HepG2 (cell line): ENCODE data around the gene CKB.

Experiments
- KIAA2018 ChIP-seq: sonication (generic); formaldehyde crosslinking; IDR thresholded peaks from 2 replicates; pipeline ENCODE4 v1.5.0; 2020; ENCODE audit warnings: mild to moderate bottlenecking, missing genetic modification reagents, borderline replicate concordance
- TOE1 ChIP-seq: sonication (generic); formaldehyde crosslinking; IDR thresholded peaks from 2 replicates; pipeline ENCODE4 v1.4.0; 2020; ENCODE audit warnings: mild to moderate bottlenecking, missing genetic modification reagents
- TF ChIP-seq, protein P1 (sequence below): sonication (generic); formaldehyde crosslinking; IDR thresholded peaks from 2 replicates; pipeline ENCODE4 v1.4.0; 2020; ENCODE audit warnings: missing genetic modification reagents

GRCh38 chr14:103529383-103530365, 7.0 kb upstream of the CKB start:
- TF ChIP-seq TOE1 (no peak), KIAA2018 (CRISPR knock-in tag) (no peak)
- TF ChIP-seq, protein P1, sequence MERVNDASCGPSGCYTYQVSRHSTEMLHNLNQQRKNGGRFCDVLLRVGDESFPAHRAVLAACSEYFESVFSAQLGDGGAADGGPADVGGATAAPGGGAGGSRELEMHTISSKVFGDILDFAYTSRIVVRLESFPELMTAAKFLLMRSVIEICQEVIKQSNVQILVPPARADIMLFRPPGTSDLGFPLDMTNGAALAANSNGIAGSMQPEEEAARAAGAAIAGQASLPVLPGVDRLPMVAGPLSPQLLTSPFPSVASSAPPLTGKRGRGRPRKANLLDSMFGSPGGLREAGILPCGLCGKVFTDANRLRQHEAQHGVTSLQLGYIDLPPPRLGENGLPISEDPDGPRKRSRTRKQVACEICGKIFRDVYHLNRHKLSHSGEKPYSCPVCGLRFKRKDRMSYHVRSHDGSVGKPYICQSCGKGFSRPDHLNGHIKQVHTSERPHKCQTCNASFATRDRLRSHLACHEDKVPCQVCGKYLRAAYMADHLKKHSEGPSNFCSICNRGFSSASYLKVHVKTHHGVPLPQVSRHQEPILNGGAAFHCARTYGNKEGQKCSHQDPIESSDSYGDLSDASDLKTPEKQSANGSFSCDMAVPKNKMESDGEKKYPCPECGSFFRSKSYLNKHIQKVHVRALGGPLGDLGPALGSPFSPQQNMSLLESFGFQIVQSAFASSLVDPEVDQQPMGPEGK (CRISPR knock-in tag) = no peak
